GM10248 (cell line): ENCODE data around the gene SLC4A1.

Experiments used
- CTCF ChIA-PET: fragments of 300-600 bp; sonication (Branson Sonifier 250); formaldehyde crosslinking; extraction: SDS; loops from one replicate; lab custom pipeline; 2021; ENCODE audit warnings: antibody characterized with exemption; lab: Yijun Ruan, JAX
- POLR2A ChIA-PET: fragments of 350-650 bp; sonication (Branson Sonifier 250); formaldehyde crosslinking; extraction: SDS; loops from one replicate; lab custom pipeline; 2020; ENCODE audit warnings: antibody characterized with exemption; lab: Yijun Ruan, JAX
- DNase-seq: peaks from one replicate; pipeline ENCODE4 v3.0.0; 2012; ENCODE audit errors: extremely low spot score
- CTCF ChIP-seq: IDR thresholded peaks from 2 replicates; pipeline ENCODE4 v1.5.1; 2012; ENCODE audit warnings: mild to moderate bottlenecking, low read depth; ENCODE audit errors: extremely low read depth, missing control alignments, control extremely low read depth

The SLC4A1 gene

GRCh38 chr17:44223541-44224071 lies 44.3 kb downstream of the SLC4A1 start:
- no peak for TF ChIP-seq CTCF
- ChIA-PET POLR2A (no interaction called here), CTCF (interaction anchor here (0.7 to 1.2 kb wide), 2 partner anchors 8 to 14 kb away, joined by 3 to 4 read pairs; no protein-coding TSS in a partner anchor)

GRCh38 chr17:44222112-44222869 lies 45.6 kb downstream of the SLC4A1 start:
- ChIA-PET POLR2A (interaction anchor here (0.5 to 1.2 kb wide), 6 partner anchors 23 to 1214 kb away, joined by 3 to 7 read pairs (median 4); partner anchors contain the start of gene ATXN7L3), CTCF (interaction anchor here (0.7 to 15.0 kb wide), 15 partner anchors 9 to 130 kb away, joined by 3 to 234 read pairs (median 3); partner anchors contain the start of gene GRN)
- peak; percentile 75 for DNase-seq
- TF ChIP-seq CTCF, result no peak

More at GRCh38 chr17:44223541-44224071, 44.3 kb downstream of the SLC4A1 start:
- DNase-seq, result no peak

- CTCF ChIA-PET, result interaction anchor here (0.7 to 15.0 kb wide), 16 partner anchors 10 to 301 kb away, joined by 3 to 234 read pairs (median 3); partner anchors contain the start of gene GRN
- POLR2A ChIA-PET, result interaction anchor here (0.6 to 1.2 kb wide), 4 partner anchors 22 to 931 kb away, joined by 3 to 7 read pairs (median 4); no protein-coding TSS in a partner anchor
- DNase-seq, result no peak
- TF ChIP-seq CTCF, result no peak
Measured at GRCh38 chr17:44221862-44222111, 46.1 kb downstream of the SLC4A1 start.

GRCh38 chr17:44221084-44221861 lies 46.7 kb downstream of the SLC4A1 start:
- ChIA-PET POLR2A (interaction anchor here (0.6 to 1.2 kb wide), 5 partner anchors 21 to 932 kb away, joined by 3 to 10 read pairs (median 4); no protein-coding TSS in a partner anchor), CTCF (interaction anchor here (0.7 to 15.0 kb wide), 17 partner anchors 10 to 302 kb away, joined by 3 to 234 read pairs (median 3); partner anchors contain the start of gene GRN)
- TF ChIP-seq CTCF, result no peak
- peak; percentile 77 for DNase-seq

GRCh38 chr17:44220213-44221083 lies 47.5 kb downstream of the SLC4A1 start:
- POLR2A ChIA-PET, result interaction anchor here (0.6 to 1.2 kb wide), 2 partner anchors 107 to 135 kb away, joined by 3 read pairs; no protein-coding TSS in a partner anchor

More at GRCh38 chr17:44220213-44221083, 47.5 kb downstream of the SLC4A1 start:
- CTCF ChIA-PET, result interaction anchor here (0.6 to 15.0 kb wide), 13 partner anchors 9 to 303 kb away, joined by 3 to 234 read pairs (median 4); partner anchors contain the start of genes FAM171A2 and GRN
- no peak for TF ChIP-seq CTCF
- DNase-seq, result peak; percentile 67
